GM21576 (cell line): Measurements from ENCODE around the gene AGAP1.

Experiments
- ATAC-seq: cut with Tn5 transposase; IDR thresholded peaks from one replicate; pipeline ENCODE4 v1.9.1; 2021; ENCODE audit warnings: mild to moderate bottlenecking, moderate library complexity; ENCODE audit not compliant: unreplicated experiment

The AGAP1 gene

GRCh38 chr2:235566415-235566814 lies 72.6 kb downstream of the AGAP1 start:
- no peak for ATAC-seq

- no peak for ATAC-seq
Measured at GRCh38 chr2:235566931-235567495, 73.2 kb downstream of the AGAP1 start.

GRCh38 chr2:235567842-235568241 lies 74.0 kb downstream of the AGAP1 start:
- no peak for ATAC-seq

GRCh38 chr2:235568431-235568830 lies 74.6 kb downstream of the AGAP1 start:
- ATAC-seq, result no peak

GRCh38 chr2:235569837-235570236 lies 76.0 kb downstream of the AGAP1 start:
- no peak for ATAC-seq

GRCh38 chr2:235570256-235570655 lies 76.4 kb downstream of the AGAP1 start:
- ATAC-seq, result no peak

- ATAC-seq, result no peak
Measured at GRCh38 chr2:235570966-235571692, 77.3 kb downstream of the AGAP1 start.

- no peak for ATAC-seq
Measured at GRCh38 chr2:235572592-235572991, 78.7 kb downstream of the AGAP1 start.

- ATAC-seq, result no peak
Measured at GRCh38 chr2:235573331-235574221, 79.7 kb downstream of the AGAP1 start.

GRCh38 chr2:235575431-235575830 lies 81.6 kb downstream of the AGAP1 start:
- no peak for ATAC-seq

GRCh38 chr2:235575904-235576303 lies 82.1 kb downstream of the AGAP1 start:
- ATAC-seq, result no peak

- no peak for ATAC-seq
Measured at GRCh38 chr2:235576337-235576910, 82.6 kb downstream of the AGAP1 start.

GRCh38 chr2:235577404-235578330 lies 83.8 kb downstream of the AGAP1 start:
- no peak for ATAC-seq

- ATAC-seq, result no peak
Measured at GRCh38 chr2:235579128-235579527, 85.3 kb downstream of the AGAP1 start.

GRCh38 chr2:235580426-235581157 lies 86.7 kb downstream of the AGAP1 start:
- no peak for ATAC-seq

- no peak for ATAC-seq
Measured at GRCh38 chr2:235582081-235582686, 88.3 kb downstream of the AGAP1 start.

GRCh38 chr2:235582729-235583128 lies 88.9 kb downstream of the AGAP1 start:
- no peak for ATAC-seq

GRCh38 chr2:235583144-235583543 lies 89.3 kb downstream of the AGAP1 start:
- no peak for ATAC-seq

- ATAC-seq, result no peak
Measured at GRCh38 chr2:235583925-235584637, 90.2 kb downstream of the AGAP1 start.
